ENCODE measurements around the gene LRRC8E. TPM values are rescaled to one million over a fixed set of nuclear protein-coding genes. Genes with fewer than 3 reads are reported as not detected.
A peak's percentile ranks its signal among the peaks of the same experiment; 100 is the strongest.

Gene LRRC8E
- total and polyA plus RNA-seq, 10 of the 15 experiments (the other 5 are each of a cell fraction or from before 2014, with no cell fraction given), result 0.04 to 0.32 (median 0.25) TPM; not detected in 7

- H3K9me3 ChIP-seq (replicated peaks; ENCODE audit: control insufficient read depth, insufficient read depth, low read length), result no peaks in the 10 kb centered on the region
- 94% methylated on average over 34 of the region's 39 CpGs for WGBS (ENCODE audit: insufficient coverage, insufficient replicate concordance, low lambda C conversion rate, missing lambda C conversion rate)
- in situ Hi-C loops (cut with MboI) (no loop called here), intact Hi-C loops (cut with micrococcal nuclease; ENCODE audit: unreplicated experiment) (no loop called here)
- SMC1A ChIA-PET (ENCODE audit: uncharacterized antibody, unreplicated experiment), result no interaction called here
- RAD21 ChIA-PET (ENCODE audit: unreplicated experiment), result interaction anchor here (0.6 kb wide), 1 partner anchor 617 kb away, joined by 3 read pairs; no protein-coding TSS in a partner anchor
- POLR2A ChIA-PET, result no interaction called here
- DNase-seq (ENCODE audit: low read depth, low spot score) (no peak), FAIRE-seq (no peak), ATAC-seq (no peak)
- H3K4me2 ChIP-seq (ENCODE audit: control insufficient read depth, insufficient read depth), result no peak overlapping the region
- no peak overlapping the region for H3K27ac ChIP-seq (ENCODE audit: control insufficient read depth, insufficient read depth)
- peak; percentile 33; the same call in 1 of the 2 replicates for TF ChIP-seq POLR2A (IDR thresholded peaks at IDR 0.05; ENCODE audit: low read depth, low read length)
- TF ChIP-seq RFX5 (IDR thresholded peaks at IDR 0.05; ENCODE audit: low read depth, low read length), result no peak
- BruUV-seq (replicated peaks), result no TSS peak
- H3K4me1 ChIP-seq (ENCODE audit: control insufficient read depth, insufficient read depth, low read length), result no peaks in the 10 kb centered on the region
- no peak overlapping the region for H3K4me3 ChIP-seq
- H3K27me3 ChIP-seq (replicated peaks in 1 of 2; ENCODE audit: control insufficient read depth in 2 of 2, insufficient read depth in 2 of 2, low read length in 1 of 2), result peaks cover 8 to 10% of the 10 kb centered on the region in 2 experiments
- no peak overlapping the region for H3K9ac ChIP-seq (ENCODE audit: control insufficient read depth, insufficient read depth, low read length)
- no peak overlapping the region for H2AFZ ChIP-seq (ENCODE audit: control insufficient read depth, low read depth, low read length)
- CTCF ChIA-PET, result no interaction called here
- H3K79me2 ChIP-seq (ENCODE audit: control insufficient read depth, insufficient read depth, low read length), result no peaks in the 10 kb centered on the region; the same call in 1 of the 2 replicates
- H3K36me3 ChIP-seq (ENCODE audit: control insufficient read depth in 2 of 2, insufficient read depth in 2 of 2, low read length in 1 of 2), result peaks cover 0 to 14% of the 10 kb centered on the region in 2 experiments; a peak in 3 of 4 replicates
- no peaks in the 10 kb centered on the region for H4K20me1 ChIP-seq (ENCODE audit: control insufficient read depth, insufficient read depth)
Measured at GRCh38 chr19:7912697-7913564, 24.6 kb downstream of the LRRC8E start.

- TSS peak; percentile 67 for BruUV-seq (replicated peaks)
- in situ Hi-C loops (cut with MboI), result no loop called here
- WGBS (ENCODE audit: insufficient coverage, insufficient replicate concordance, low lambda C conversion rate, missing lambda C conversion rate), result 39% methylated on average over 10 of the region's 10 CpGs
- no peak for TF ChIP-seq NR2C1 (IDR thresholded peaks at IDR 0.05)
- no peak for TF ChIP-seq NR2F1 (conservative IDR thresholded peaks at IDR 0.05)
- Histone ChIP-seq H4K20me1 (ENCODE audit: control insufficient read depth, insufficient read depth) (no peaks in the 10 kb centered on the region), H3K79me2 (ENCODE audit: control insufficient read depth, insufficient read depth, low read length) (no peaks in the 10 kb centered on the region), H3K27me3 (replicated peaks in 1 of 2; ENCODE audit: control insufficient read depth in 2 of 2, insufficient read depth in 2 of 2, low read length in 1 of 2) (peaks cover 8 to 17% of the 10 kb centered on the region in 2 experiments), H3K4me3 (no peak overlapping the region), H3K9me3 (replicated peaks; ENCODE audit: control insufficient read depth, insufficient read depth, low read length) (no peaks in the 10 kb centered on the region; the same call in 2 of the 3 replicates), H2AFZ (ENCODE audit: control insufficient read depth, low read depth, low read length) (no peak overlapping the region), H3K4me1 (ENCODE audit: control insufficient read depth, insufficient read depth, low read length) (no peaks in the 10 kb centered on the region), H3K9ac (ENCODE audit: control insufficient read depth, insufficient read depth, low read length) (no peak overlapping the region), H3K36me3 (ENCODE audit: control insufficient read depth in 2 of 2, insufficient read depth in 2 of 2, low read length in 1 of 2) (peaks cover 0 to 14% of the 10 kb centered on the region in 2 experiments; a peak in 3 of 4 replicates), H3K27ac (ENCODE audit: control insufficient read depth, insufficient read depth) (no peak overlapping the region), H3K4me2 (ENCODE audit: control insufficient read depth, insufficient read depth) (no peak overlapping the region)
- FAIRE-seq (no peak), DNase-seq (ENCODE audit: low read depth, low spot score) (no peak), ATAC-seq (no peak)
- ChIA-PET RAD21 (ENCODE audit: unreplicated experiment) (no interaction called here), POLR2A (no interaction called here), CTCF (no interaction called here), SMC1A (ENCODE audit: uncharacterized antibody, unreplicated experiment) (no interaction called here)
- intact Hi-C loops (cut with micrococcal nuclease; ENCODE audit: unreplicated experiment), result no loop called here
Measured at GRCh38 chr19:7913652-7914051, 25.3 kb downstream of the LRRC8E start.
